ENCODE results near the gene OR4N5. TPM values are rescaled to one million over a fixed set of nuclear protein-coding genes. Genes with fewer than 3 reads are reported as not detected.

The OR4N5 gene
- total RNA-seq, 1 experiment from 2014 or later = not detected

- Histone ChIP-seq H3K27me3 (replicated peaks; ENCODE audit: control insufficient read depth, insufficient read depth, low read length) (no peaks in the 10 kb centered on the region), H3K4me3 (ENCODE audit: low read depth, low read length) (no peak within 1 kb of the TSS), H3K9me3 (no peaks in the 10 kb centered on the region), H3K4me1 (no peaks in the 10 kb centered on the region), H3K36me3 (ENCODE audit: control insufficient read depth, insufficient read depth, low read length) (no peaks in the 10 kb centered on the region)
- no TSS peak for BruUV-seq (replicated peaks)
- DNase-seq = no peak
- intact Hi-C loops (cut with micrococcal nuclease; ENCODE audit: unreplicated experiment) = no loop called here
- ChIA-PET POLR2A (no interaction called here), CTCF (no interaction called here)
- no peak within 1 kb of the TSS for H3K27ac Mint-ChIP-seq (ENCODE audit: unreplicated experiment)
- H3K36me3 Mint-ChIP-seq (ENCODE audit: insufficient read depth, unreplicated experiment) = no peaks in the 10 kb centered on the region
- no peak within 1 kb of the TSS for H3K4me3 Mint-ChIP-seq (ENCODE audit: unreplicated experiment)
- TF ChIP-seq CTCF (IDR thresholded peaks at IDR 0.05; ENCODE audit: insufficient read depth in 1 of 2, low read depth in 1 of 2, low read length in 1 of 2, severe bottlenecking in 1 of 2, unreplicated experiment in 1 of 2) = no peak
- H3K4me1 Mint-ChIP-seq (ENCODE audit: low read depth, unreplicated experiment) = no peaks in the 10 kb centered on the region
- H3K27me3 Mint-ChIP-seq (ENCODE audit: insufficient read depth, unreplicated experiment) = no peaks in the 10 kb centered on the region
- no peaks in the 10 kb centered on the region for H3K9me3 Mint-ChIP-seq (ENCODE audit: unreplicated experiment)
Measured at GRCh38 chr14:20110438-20110837, 28.2 kb upstream of the OR4N5 start, which contains the start of gene OR4K17. Gene OR4K17, plus strand, starts transcription at chr14:20110739. Its CDS starts 6,761 bp downstream, at chr14:20117500.

GRCh38 chr14:20112321-20112720 is 26.3 kb upstream of the OR4N5 start:
- H3K27me3 Mint-ChIP-seq (ENCODE audit: insufficient read depth, unreplicated experiment) = no peaks in the 10 kb centered on the region
- no TSS peak for BruUV-seq (replicated peaks)
- H3K27ac Mint-ChIP-seq (ENCODE audit: unreplicated experiment) = no peak overlapping the region
- H3K4me3 Mint-ChIP-seq (ENCODE audit: unreplicated experiment) = no peak overlapping the region
- H3K4me1 Mint-ChIP-seq (ENCODE audit: low read depth, unreplicated experiment) = no peaks in the 10 kb centered on the region
- H3K9me3 Mint-ChIP-seq (ENCODE audit: unreplicated experiment) = no peaks in the 10 kb centered on the region
- no peaks in the 10 kb centered on the region for H3K36me3 Mint-ChIP-seq (ENCODE audit: insufficient read depth, unreplicated experiment)
- Histone ChIP-seq H3K36me3 (ENCODE audit: control insufficient read depth, insufficient read depth, low read length) (no peaks in the 10 kb centered on the region), H3K4me1 (no peaks in the 10 kb centered on the region), H3K9me3 (no peaks in the 10 kb centered on the region), H3K27me3 (replicated peaks; ENCODE audit: control insufficient read depth, insufficient read depth, low read length) (no peaks in the 10 kb centered on the region), H3K4me3 (ENCODE audit: low read depth, low read length) (no peak overlapping the region)
- ChIA-PET POLR2A (no interaction called here), CTCF (no interaction called here)
- DNase-seq = no peak
- no peak for TF ChIP-seq CTCF (IDR thresholded peaks at IDR 0.05; ENCODE audit: insufficient read depth in 1 of 2, low read depth in 1 of 2, low read length in 1 of 2, severe bottlenecking in 1 of 2, unreplicated experiment in 1 of 2)
- intact Hi-C loops (cut with micrococcal nuclease; ENCODE audit: unreplicated experiment) = no loop called here

GRCh38 chr14:20116748-20117147 is 21.9 kb upstream of the OR4N5 start:
- no peak for DNase-seq
- Mint-ChIP-seq H3K27me3 (ENCODE audit: insufficient read depth, unreplicated experiment) (peaks cover 2% of the 10 kb centered on the region), H3K9me3 (ENCODE audit: unreplicated experiment) (peaks cover 19% of the 10 kb centered on the region), H3K36me3 (ENCODE audit: insufficient read depth, unreplicated experiment) (peaks cover 5% of the 10 kb centered on the region), H3K27ac (ENCODE audit: unreplicated experiment) (no peak overlapping the region), H3K4me3 (ENCODE audit: unreplicated experiment) (no peak overlapping the region), H3K4me1 (ENCODE audit: low read depth, unreplicated experiment) (no peaks in the 10 kb centered on the region)
- ChIA-PET POLR2A (interaction anchor here (0.6 kb wide), 1 partner anchor 226 kb away, joined by 4 read pairs; no protein-coding TSS in a partner anchor), CTCF (no interaction called here)
- Histone ChIP-seq H3K9me3 (peaks cover 9% of the 10 kb centered on the region), H3K36me3 (ENCODE audit: control insufficient read depth, insufficient read depth, low read length) (no peaks in the 10 kb centered on the region), H3K4me1 (no peaks in the 10 kb centered on the region), H3K4me3 (ENCODE audit: low read depth, low read length) (no peak overlapping the region), H3K27me3 (replicated peaks; ENCODE audit: control insufficient read depth, insufficient read depth, low read length) (no peaks in the 10 kb centered on the region)
- BruUV-seq (replicated peaks) = no TSS peak
- intact Hi-C loops (cut with micrococcal nuclease; ENCODE audit: unreplicated experiment) = no loop called here
- no peak for TF ChIP-seq CTCF (IDR thresholded peaks at IDR 0.05; ENCODE audit: insufficient read depth in 1 of 2, low read depth in 1 of 2, low read length in 1 of 2, severe bottlenecking in 1 of 2, unreplicated experiment in 1 of 2)

Measured in Caco-2 (cell line).